Muscle of leg (tissue), 11 donors: ENCODE measurements around the gene PLPPR2. TPM values are rescaled to one million over a fixed set of nuclear protein-coding genes. Genes with fewer than 3 reads are reported as not detected.
A peak's percentile ranks its signal among the peaks of the same experiment; 100 is the strongest.
"Not testable (repeated sequence)": the region's sequence is repeated elsewhere in the genome, so short reads cannot be mapped to it uniquely, and the experiment has no call there.

Experiments used
- DNase-seq: peaks from one replicate; pipeline ENCODE4 v3.0.0; 2013
- H3K27ac ChIP-seq: one replicate; pipeline ENCODE4 v1.5.1; 2013; ENCODE audit warnings: mild to moderate bottlenecking, low read length, control low read depth
- H3K27me3 ChIP-seq: one replicate; pipeline ENCODE4 v1.6.1; 2013; ENCODE audit warnings: low read length; ENCODE audit not compliant: control insufficient read depth, insufficient read depth
- H3K36me3 ChIP-seq: one replicate; pipeline ENCODE4 v1.6.1; 2013; ENCODE audit warnings: low read length; ENCODE audit not compliant: control insufficient read depth, insufficient read depth
- H3K4me1 ChIP-seq: one replicate; pipeline ENCODE4 v1.6.1; 2013; ENCODE audit warnings: low read length; ENCODE audit not compliant: control insufficient read depth, insufficient read depth
- H3K4me3 ChIP-seq: one replicate; pipeline ENCODE4 v1.5.1; 2013; ENCODE audit warnings: low read length, control low read depth
- H3K9me3 ChIP-seq: replicated peaks from 2 replicates; pipeline ENCODE4 v1.6.1; 2013; ENCODE audit warnings: low read depth, low read length; ENCODE audit not compliant: control insufficient read depth
- WGBS: methylation state at CpG from one replicate; pipeline ENCODE4 v1.1.5; 2013; ENCODE audit warnings: missing lambda C conversion rate; ENCODE audit not compliant: insufficient coverage; 5-methylcytosine and 5-hydroxymethylcytosine counted together
- polyA plus RNA-seq, 8 donors: library from polyadenylated mRNA; unstranded; fragments of 120-200 nt; gene quantifications; one replicate each; pipeline versions ENCODE4 v1.2.1 to v1.2.3, GENCODE V29; 2013; ENCODE audit warnings: inconsistent platforms in 1 of 8, low replicate concordance in 1 of 8; ENCODE audit not compliant: insufficient read length in 8 of 8, insufficient read depth in 1 of 8
- total RNA-seq: library from RNA; stranded (reverse); fragments of 120-200 nt; gene quantifications from one replicate; pipeline ENCODE4 v1.2.4, GENCODE V29; 2013

The PLPPR2 gene
- total and polyA plus RNA-seq, 9 donors = 4.8 to 16.7 (median 13.0) TPM

DNA sequence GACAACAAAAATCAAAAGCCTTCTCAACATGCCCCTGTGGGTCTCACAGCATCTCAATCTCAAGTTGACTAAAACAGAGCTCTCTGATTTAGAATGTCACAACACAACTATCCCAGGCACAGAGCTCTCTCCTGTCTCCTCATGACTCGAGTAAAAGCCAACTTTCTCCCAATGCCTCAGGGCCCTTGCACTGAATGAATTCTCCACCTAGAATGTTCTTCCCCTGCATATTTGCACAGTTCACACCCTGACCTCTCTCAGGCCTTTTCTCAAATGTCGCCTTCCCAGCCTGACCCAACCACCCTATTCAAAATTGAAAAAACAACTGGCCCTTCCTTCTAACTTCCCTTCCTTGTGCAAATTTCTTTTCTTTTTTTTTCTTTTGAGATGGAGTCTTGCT lies 15.5 kb downstream of the PLPPR2 start:
- Histone ChIP-seq H3K36me3 (peaks cover 5% of the 10 kb centered on the region), H3K27me3 (no peaks in the 10 kb centered on the region), H3K4me1 (peaks cover 13% of the 10 kb centered on the region), H3K9me3 (no peaks in the 10 kb centered on the region), H3K4me3 (no peak overlapping the region), H3K27ac (no peak overlapping the region)
- no peak for DNase-seq
- WGBS = 83% methylated on average over 2 of the region's 2 CpGs

DNA sequence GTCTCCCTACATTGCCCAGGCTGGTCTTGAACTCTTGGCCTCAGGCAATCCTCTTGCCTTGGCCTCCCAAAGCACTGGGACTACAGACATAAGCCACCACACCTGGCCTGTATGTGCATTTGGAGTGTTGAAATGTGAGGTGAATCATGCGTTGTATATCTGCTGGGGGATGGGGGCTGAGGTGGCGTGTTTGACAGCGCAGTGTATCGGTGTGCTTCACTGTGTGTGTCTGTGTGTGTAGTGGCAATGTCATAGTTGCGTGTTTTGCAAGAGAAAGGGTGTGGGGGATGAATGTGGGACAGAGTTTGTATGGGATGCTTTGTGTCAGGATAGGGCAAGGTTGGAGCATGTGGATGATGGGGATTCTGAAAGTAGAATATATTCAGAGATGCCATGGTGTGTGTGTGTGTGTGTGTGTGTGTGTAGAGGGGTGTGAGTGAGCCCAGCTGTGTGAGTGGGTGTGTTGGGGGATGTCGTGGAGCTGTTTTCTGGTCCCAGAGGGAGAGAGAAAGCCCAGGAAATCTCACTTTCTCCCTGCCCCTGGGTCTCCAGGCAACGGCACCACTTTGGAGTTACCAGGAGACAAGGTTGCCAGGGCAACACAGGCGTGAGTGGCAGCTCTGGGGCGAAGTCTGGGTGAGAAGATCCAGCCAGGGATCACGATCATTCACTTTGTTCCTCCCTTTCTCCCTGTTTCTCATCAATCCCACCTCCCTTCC lies 18.1 kb downstream of the PLPPR2 start:
- no peak overlapping the region for H3K4me3 ChIP-seq

DNA sequence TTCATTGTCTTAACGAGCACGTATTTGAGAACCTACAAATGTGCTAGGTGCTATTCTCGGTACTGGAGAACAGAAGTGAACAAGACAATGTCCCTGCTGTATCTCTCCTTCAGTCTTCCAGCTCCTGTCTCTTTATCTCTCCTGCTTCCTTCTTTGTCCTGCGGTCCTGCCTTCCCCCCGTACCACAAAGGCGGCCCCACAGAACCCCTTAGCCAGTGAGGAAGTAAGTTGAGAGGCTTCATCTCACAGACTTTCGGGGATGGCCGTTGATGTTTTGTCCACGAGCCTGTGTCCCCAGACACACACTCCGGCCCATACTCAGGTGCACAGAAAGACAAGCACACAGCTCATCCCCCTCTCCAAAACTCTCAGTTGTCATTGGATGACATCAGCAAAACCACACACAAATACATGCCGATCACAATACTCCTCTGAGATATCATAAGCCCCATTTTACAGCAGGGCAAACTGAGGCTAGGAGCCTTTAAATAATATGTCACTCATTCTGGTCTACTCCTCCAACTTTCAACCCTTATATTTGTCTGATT lies 18.7 kb downstream of the PLPPR2 start:
- 37% methylated on average over 5 of the region's 11 CpGs for WGBS

More for the DNA sequence above, 18.1 kb downstream of the PLPPR2 start:
- Histone ChIP-seq H3K27ac (no peak overlapping the region), H3K4me1 (peaks cover 18% of the 10 kb centered on the region), H3K27me3 (no peaks in the 10 kb centered on the region), H3K9me3 (no peaks in the 10 kb centered on the region), H3K36me3 (peaks cover 6% of the 10 kb centered on the region)
- WGBS = 45% methylated on average over 10 of the region's 10 CpGs
- DNase-seq = no peak

DNA sequence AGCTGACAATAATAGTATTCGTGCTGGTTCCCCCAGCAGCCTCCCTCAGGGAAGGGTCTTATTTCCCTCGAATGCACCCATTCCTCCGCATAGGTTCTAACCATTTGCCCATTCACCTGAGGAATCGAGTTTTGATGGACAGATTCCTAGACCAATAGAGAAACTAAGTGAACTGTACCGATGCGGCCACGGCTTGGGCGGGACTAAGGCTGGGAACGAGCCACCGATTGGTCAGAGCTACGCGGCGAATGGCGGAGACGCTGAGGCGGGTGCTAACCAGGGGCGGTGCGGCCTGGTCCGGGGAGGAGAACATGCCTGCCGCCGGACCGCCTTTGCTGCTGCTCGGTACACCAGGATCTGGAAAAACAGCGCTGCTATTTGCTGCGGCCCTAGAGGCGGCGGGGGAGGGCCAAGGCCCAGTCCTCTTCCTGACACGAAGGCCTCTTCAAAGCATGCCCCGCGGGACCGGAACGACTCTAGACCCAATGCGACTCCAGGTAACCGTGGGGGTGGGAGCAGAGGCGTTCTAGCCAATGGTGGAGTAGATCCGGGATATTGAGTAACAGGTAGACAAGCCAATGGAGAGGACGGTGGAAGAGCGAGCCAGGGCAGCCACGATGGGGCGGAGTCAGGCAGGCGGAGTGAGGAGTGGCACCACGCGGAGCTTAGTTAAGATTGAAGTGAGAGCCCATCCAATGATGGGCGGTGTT lies 19.4 kb downstream of the PLPPR2 start, which contains the start of gene SWSAP1:
SWSAP1 (plus strand) TSS at position 234 of the 710 bp plus-strand sequence; CDS start at position 249, 15 bp downstream.
- Histone ChIP-seq H3K4me1 (peaks cover 18% of the 10 kb centered on the region), H3K4me3 (peak within 1 kb of the TSS; percentile 86), H3K9me3 (no peaks in the 10 kb centered on the region), H3K27ac (peak within 1 kb of the TSS; percentile 100), H3K36me3 (peaks cover 6% of the 10 kb centered on the region), H3K27me3 (no peaks in the 10 kb centered on the region)
- peak; percentile 100 for DNase-seq
- under 1% methylated on average over 43 of the region's 44 CpGs for WGBS

More for the DNA sequence above, 18.7 kb downstream of the PLPPR2 start:
- DNase-seq = no peak
- Histone ChIP-seq H3K27ac (peak overlapping the region; percentile 100), H3K9me3 (no peaks in the 10 kb centered on the region), H3K4me3 (peak overlapping the region; percentile 86), H3K36me3 (peaks cover 6% of the 10 kb centered on the region), H3K27me3 (no peaks in the 10 kb centered on the region), H3K4me1 (peaks cover 18% of the 10 kb centered on the region)

DNA sequence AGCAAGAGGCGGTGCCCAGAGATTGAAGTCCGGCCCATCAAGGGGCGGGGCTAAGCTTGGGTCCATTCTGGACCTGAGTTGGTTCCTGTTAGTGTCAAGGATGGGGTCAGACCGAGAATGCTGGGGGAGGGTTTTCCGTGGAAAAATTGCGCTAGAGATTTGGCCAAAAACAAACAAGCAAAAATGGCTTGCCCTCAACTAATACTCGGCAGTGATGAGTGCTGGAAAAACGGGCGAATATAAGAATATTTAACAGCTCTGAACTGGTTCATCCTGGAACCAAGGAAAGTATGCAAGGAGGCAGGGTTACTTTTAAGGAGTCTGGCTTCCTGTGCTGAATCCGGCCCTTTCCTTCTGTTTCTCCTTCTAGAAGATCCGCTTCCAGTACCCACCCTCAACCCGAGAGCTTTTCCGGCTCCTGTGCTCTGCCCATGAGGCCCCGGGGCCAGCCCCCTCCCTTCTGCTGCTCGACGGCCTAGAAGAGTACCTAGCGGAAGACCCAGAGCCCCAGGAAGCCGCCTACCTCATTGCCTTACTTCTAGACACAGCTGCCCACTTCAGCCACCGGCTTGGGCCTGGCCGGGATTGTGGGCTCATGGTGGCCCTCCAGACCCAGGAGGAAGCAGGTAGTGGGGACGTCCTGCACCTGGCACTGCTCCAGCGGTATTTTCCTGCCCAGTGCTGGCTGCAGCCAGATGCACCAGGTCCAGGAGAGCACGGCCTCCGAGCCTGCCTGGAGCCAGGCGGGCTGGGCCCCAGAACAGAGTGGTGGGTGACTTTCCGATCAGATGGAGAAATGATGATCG lies 20.1 kb downstream of the PLPPR2 start:
- Histone ChIP-seq H3K36me3 (peaks cover 6% of the 10 kb centered on the region), H3K27me3 (no peaks in the 10 kb centered on the region), H3K4me3 (peak overlapping the region; percentile 86), H3K27ac (peak overlapping the region; percentile 94), H3K9me3 (no peaks in the 10 kb centered on the region), H3K4me1 (peaks cover 19% of the 10 kb centered on the region)
- 18% methylated on average over 20 of the region's 27 CpGs for WGBS
- DNase-seq = no peak

DNA sequence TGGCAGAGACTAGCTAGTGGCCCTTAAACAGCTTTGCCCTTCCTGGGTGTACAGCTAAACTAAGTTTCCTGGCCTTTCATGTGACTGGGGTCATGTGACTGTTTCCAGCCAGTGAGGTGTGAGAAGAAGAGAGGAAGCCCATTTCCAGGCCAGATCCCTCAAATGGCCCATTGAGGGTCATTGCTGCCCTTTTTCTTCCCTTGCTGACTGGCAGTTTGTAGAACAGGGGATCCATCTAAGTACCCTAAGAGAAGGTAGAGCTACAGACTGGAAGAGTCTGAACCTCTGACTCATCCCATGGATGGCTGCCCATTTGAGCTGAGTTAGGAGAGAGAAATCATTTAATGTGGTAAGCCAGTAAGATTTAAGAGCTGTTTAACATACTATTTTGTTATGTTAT lies 22.0 kb downstream of the PLPPR2 start:
- Histone ChIP-seq H3K27ac (peak overlapping the region; percentile 13), H3K9me3 (no peaks in the 10 kb centered on the region), H3K27me3 (peaks cover 10% of the 10 kb centered on the region), H3K4me3 (no peak overlapping the region), H3K36me3 (peaks cover 6% of the 10 kb centered on the region), H3K4me1 (peaks cover 32% of the 10 kb centered on the region)
- DNase-seq = peak; percentile 56

DNA sequence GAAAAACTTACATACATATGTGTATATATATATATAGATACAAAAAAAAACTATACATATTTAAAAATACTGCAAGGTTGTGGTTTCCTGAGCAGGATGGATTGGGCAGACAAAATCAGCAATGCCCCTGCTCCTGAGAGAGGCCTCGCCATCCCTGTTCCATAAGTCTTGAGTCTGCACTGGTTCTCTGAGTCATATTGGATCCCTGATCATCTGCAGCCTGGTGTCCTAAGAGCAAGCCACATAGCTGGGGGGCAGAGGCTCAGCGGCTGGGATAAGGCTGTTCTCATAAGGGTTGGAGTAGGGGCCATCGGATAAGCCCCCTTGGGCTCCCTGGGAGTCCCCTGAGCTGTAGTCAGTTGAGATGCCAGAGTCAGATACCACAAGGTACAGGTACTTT lies 22.5 kb downstream of the PLPPR2 start:
- H3K27me3 ChIP-seq = peaks cover 15% of the 10 kb centered on the region
- 97% methylated on average over 2 of the region's 3 CpGs for WGBS
- no peak overlapping the region for H3K4me3 ChIP-seq
- DNase-seq = no peak
- H3K9me3 ChIP-seq = no peaks in the 10 kb centered on the region
- peaks cover 34% of the 10 kb centered on the region for H3K4me1 ChIP-seq
- no peak overlapping the region for H3K27ac ChIP-seq
- peaks cover 6% of the 10 kb centered on the region for H3K36me3 ChIP-seq

DNA sequence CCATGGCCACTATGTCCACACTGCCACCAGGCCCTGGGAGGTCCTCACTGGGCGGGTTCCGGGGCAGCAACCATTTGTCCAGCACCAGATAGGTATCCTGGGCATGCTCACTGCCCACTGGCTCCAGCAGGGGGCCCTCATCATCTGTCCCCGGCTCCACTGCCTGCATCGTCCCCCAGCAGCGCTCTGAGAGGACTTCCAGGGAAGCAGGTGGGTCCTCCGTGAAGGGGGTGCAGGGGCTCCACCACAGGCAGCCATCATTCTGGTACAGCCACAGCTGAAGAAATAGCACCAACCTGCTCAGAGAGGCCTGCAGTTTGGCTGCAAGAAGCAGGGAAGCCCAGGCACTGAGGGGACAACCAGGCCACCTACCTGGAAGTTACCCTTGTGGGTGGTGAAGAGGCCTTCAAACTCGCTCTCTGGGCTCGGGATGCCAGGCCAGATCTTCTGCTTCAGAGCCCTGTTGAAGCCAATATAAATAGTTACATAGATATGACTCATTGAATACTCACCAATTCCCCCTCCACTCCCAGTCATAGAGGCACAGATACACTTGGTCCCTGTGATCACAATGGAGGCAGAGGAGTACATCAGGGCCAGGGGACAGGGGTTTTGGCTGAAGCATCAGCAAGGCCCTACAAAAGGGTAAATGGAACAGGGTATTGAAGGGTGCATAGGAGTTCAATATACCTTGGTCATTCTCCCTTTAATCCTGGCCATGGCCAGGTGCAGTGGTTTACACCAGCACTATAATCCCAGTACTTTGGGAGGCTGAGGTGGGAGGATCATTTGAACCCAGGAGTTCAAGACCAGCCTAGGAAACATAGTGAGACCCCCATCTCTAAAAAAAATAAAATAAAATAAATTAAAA lies 23.3 kb downstream of the PLPPR2 start:
- no peak for DNase-seq
- 23% methylated on average over 6 of the region's 8 CpGs for WGBS
- peaks cover 23% of the 10 kb centered on the region for H3K27me3 ChIP-seq
- no peaks in the 10 kb centered on the region for H3K9me3 ChIP-seq
- H3K4me1 ChIP-seq = peaks cover 42% of the 10 kb centered on the region
- no peak overlapping the region for H3K27ac ChIP-seq
- no peak overlapping the region for H3K4me3 ChIP-seq
- H3K36me3 ChIP-seq = peaks cover 6% of the 10 kb centered on the region

DNA sequence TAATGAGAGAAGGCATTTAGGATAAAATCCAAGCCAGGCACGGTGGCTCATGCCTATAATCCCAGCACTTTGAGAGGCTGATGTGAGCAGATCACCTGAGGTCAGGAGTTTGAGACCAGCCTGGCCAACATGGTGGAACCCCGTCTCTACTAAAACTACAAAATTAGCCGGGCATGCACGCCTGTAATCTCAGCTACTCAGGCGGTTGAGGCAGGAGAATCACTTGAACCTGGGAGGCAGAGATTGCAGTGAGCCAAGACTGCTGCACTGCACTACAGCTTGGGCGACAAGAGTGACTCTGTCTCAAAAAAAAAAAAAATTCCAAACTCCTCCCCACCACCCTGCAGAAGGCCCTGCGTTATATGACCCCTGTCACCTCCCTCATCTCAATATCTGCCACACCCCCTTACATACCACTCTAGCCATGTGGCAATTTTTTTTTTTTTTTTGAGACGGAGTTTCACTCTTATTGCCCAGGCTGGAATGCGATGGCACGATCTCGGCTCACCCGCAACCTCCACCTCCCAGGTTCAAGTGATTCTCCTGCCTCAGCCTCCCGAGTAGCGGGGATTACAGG lies 24.1 kb downstream of the PLPPR2 start:
- Histone ChIP-seq H3K27me3 (peaks cover 31% of the 10 kb centered on the region), H3K4me1 (peaks cover 44% of the 10 kb centered on the region)
- WGBS = 83% methylated on average over 9 of the region's 14 CpGs
- not testable (repeated sequence) for H3K4me3 ChIP-seq, H3K9me3 ChIP-seq, H3K36me3 ChIP-seq, H3K27ac ChIP-seq, DNase-seq
